ENCODE data around the gene IRF2BPL.

Gene IRF2BPL

DNA sequence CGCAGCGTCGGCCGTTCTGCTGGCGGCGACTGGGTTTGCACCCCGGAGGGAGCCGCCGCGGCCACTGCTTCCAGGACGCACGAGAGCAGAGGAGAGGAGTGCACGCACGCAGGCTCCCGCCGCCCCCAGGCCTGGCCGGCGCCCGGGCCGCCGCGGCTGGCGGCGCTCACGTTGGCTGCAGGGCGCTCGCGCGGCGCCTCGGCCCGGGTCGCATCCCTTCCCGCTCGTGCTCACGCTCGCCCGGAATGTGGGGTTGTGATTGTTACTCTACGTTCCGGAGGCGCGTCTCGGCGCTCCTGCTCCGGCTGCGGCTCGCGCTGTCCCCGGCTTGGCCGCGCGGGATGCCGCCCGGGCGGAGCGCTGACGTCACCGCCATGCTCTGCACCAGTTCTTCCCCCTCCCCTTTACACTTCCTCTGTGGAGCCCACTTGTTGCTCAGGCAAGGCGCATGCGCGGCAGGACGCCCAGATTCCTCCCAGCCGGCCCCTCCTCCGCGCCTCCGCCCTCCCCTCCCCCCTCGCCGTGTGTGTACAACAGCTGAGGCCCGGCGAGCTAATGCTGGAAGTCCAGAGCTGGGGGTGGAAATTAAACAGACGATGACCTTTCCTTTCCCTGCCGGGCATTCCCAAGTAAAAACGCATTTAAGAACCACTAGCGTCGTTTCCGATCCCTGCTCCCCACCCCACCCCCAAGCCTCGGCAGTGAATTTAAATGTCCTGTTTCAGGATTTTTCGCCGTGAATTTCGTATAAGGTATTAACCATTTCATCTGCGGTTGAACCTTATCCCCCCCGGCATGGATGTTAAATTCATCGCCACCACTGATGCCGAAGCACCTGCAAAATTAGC, at the start of gene IRF2BPL:
Gene IRF2BPL, minus strand, starts transcription at position 325 of the 848 bp plus-strand sequence. CDS start 916 bp downstream, outside the sequence.
- peak; percentile 96 for DNase-seq (ENCODE audit: low spot score)

DNA sequence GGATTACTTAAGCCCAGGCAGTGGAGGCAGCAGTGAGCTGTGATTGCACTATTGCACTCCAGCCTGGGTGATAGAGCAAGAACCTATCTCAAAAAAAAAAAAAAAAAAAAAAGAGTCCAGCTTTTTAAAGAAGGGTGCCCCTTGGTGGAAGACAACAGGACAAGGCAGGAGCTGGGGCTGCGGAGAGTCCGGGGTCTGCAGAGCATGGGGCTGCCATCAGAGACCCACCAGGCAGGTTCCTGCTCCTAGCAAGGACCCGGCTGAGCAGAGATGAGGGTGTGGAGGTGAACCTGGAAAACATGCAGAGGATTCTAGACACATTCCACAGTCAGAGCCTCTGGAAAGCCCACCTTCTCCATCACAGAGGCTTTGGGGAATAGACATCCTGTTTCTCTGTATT, 48.5 kb upstream of the IRF2BPL start:
- no peak for DNase-seq (ENCODE audit: low spot score)

GRCh38 chr14:77076113-77076631, 47.7 kb upstream of the IRF2BPL start:
- no peak for DNase-seq (ENCODE audit: low spot score)

GRCh38 chr14:77074969-77075368, 46.5 kb upstream of the IRF2BPL start:
- no peak for DNase-seq (ENCODE audit: low spot score)

GRCh38 chr14:77071938-77072388, 43.5 kb upstream of the IRF2BPL start:
- DNase-seq (ENCODE audit: low spot score), result no peak

DNA sequence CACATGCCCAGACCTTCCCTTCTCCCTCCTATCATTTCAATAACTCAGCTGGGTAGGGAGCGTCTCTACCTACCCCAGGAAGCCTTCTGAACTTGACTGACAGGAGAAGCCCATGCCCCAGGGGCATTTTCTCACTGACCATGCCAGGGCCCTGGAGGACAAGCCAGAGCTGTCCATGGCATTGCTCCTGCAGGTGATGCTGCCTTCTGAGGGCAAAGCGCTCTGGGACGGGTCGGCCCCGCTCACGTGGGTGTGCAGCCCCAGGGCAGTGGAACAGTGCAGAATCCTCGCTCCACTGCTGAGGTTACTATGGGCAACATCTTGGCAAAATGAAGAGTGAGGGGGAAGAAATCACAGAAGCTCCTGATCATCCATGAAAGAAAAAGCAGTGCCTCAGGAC, 41.0 kb upstream of the IRF2BPL start:
- no peak for DNase-seq (ENCODE audit: low spot score)

- DNase-seq (ENCODE audit: low spot score), result no peak
These were observed 40.2 kb upstream of the IRF2BPL start for GRCh38 chr14:77068517-77069200.

GRCh38 chr14:77067632-77068516, 39.4 kb upstream of the IRF2BPL start:
- DNase-seq (ENCODE audit: low spot score), result peak; percentile 60

DNA sequence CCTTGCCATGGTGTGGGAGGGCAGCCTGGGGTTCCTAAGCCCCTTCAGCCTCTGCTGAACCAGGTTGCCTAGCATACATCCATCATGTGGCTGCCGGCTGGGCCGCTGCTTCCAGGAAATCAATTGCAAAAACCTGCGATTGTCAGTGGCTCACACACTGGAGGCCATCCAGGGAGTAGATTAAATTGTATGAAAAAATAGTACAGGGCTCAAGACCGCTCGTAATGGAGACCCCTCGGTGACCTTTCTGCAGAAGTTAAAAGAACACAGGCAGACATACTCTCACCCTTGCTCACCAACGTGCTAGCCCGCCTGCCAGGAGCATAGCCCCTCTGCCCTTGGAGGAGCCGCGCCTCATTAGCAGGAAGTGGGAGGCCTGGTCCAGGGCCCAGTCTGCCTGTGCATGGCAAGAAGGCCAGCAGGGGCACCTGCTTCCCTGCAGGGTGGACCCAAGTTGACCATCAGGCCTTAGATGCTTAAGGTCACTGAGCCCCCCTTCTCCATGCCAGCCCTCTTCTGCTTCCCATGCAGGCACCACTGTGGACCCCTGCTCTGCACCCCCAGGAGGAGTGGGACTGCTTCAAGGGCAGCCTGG, 38.2 kb upstream of the IRF2BPL start:
- no peak for DNase-seq (ENCODE audit: low spot score)

DNA sequence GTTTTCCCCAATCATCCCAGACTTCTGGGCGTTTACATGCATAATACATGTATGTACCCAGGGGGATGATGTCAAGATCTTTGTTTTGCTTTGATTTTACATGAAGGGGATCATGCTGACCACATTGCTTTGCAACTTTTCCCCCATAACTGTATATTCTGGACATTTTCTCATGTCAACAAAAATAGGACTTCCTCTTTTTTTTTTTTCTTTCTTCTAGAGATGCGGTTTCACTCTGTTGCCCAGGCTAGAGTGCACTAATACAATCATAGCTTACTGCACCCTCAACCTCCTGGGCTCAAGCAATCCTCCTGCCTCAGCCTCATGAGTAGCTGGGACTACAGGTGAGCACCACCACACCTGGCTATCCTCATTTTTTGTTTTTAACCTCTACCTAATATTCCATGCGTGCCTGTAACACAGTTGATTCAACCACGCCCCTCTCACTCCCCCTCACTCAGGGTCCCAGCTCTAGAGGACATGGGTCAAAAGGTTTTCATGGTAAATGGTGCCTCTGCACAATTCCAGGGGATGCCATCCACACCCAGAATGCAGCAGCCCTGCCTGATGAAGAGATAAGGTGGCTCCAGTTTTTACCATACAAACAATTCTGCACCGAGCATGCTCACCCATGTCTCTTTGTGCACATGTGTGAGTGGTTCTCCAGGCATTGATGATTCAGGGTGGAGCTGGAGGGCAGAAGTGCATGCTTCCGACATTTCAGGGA, 37.5 kb upstream of the IRF2BPL start:
- peak; percentile 46 for DNase-seq (ENCODE audit: low spot score)

- no peak for DNase-seq (ENCODE audit: low spot score)
These were observed 36.1 kb upstream of the IRF2BPL start for GRCh38 chr14:77064521-77065178.

- DNase-seq (ENCODE audit: low spot score), result no peak
These were observed 35.2 kb upstream of the IRF2BPL start for GRCh38 chr14:77063571-77064171.

DNA sequence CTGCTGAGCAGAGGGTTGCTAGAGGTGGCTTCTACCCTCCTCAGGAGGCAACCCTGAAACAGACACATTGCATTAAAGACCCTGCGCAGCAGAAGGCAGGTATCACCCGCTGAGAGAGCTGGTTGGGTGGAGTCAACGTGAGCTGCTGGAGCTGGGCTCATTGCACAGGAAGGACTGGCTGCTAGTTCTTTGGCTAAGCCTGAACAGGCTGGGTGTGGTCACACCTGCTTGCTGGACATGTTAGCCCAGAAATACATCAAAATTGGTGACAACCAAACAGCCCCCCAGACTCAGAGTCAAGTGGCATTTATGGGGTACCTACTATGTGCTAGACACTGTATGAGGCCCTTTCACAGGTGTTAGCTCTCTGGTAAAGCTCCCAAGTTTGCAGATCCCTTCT, 33.8 kb upstream of the IRF2BPL start:
- no peak for DNase-seq (ENCODE audit: low spot score)

DNA sequence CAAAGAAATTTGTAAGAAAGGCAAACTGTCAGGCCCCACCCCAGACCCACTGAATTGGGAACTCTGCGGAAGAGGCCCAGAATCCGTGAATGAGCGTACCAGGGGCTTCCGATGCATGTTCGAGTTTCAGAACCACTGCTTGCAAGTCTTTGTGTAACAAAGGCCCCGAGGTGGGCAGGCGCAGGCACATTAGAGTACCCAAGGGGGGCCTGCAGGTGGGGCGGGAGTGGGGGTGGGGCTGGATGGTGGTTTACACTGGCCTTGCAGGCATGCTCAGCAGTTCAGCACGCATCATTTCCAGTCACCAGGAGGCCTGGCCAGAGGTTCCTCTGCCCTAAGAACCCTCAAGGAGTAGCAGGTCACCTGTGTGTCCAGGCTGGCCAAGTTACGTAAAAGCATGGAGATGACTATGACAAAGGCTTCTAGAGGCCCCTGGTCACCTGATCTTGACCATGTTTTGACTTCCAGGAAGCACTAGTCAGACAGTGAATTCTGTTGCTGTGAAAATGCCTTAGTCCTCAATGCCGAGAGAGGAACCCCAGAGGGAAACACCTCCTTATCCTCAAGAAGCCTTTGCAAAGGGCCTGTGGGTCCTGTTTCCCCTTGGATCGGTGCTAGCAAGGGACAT, 33.2 kb upstream of the IRF2BPL start:
- no peak for DNase-seq (ENCODE audit: low spot score)

- no peak for DNase-seq (ENCODE audit: low spot score)
These were observed 30.9 kb upstream of the IRF2BPL start for GRCh38 chr14:77059276-77059915.

- no peak for DNase-seq (ENCODE audit: low spot score)
These were observed 30.3 kb upstream of the IRF2BPL start for GRCh38 chr14:77058785-77059184.

DNA sequence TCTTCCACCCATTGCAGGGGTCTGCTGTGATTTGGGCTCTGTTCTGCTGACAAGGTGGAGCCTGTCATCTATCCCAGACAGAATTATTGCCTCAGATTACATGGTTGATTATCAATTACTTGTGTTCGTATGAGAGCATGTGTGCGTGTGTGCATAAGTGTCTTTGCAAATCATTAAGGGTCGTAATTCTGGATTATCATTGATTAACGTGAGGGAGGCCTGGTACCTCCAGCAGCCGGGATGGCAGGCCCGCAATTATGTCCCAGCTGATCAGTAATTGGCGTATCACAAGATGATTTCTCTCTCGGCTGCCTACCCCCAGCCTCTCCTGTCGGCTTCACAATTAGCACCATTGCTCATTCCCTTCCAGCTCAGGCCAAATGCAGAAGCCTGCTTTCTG, 29.6 kb upstream of the IRF2BPL start:
- DNase-seq (ENCODE audit: low spot score), result no peak

DNA sequence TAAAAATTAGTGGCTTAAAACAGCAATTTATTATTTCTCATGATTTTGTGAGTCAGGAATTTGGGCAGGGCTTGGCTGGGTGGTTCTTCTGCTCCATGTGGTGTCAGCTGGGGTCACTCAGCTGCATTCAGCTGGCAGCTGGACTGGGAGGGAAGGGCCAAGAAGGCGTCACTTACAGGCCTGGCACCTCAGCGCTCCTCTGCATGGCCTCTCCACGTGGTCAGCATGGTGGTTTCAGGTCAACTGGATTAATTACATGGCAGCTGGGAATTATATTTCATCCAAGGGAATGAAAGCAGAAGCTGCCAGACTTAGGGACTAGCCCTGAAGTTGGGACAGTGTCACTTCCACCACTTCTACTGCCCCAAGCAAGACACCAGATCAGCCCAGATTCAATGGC, 27.5 kb upstream of the IRF2BPL start:
- DNase-seq (ENCODE audit: low spot score), result no peak

DNA sequence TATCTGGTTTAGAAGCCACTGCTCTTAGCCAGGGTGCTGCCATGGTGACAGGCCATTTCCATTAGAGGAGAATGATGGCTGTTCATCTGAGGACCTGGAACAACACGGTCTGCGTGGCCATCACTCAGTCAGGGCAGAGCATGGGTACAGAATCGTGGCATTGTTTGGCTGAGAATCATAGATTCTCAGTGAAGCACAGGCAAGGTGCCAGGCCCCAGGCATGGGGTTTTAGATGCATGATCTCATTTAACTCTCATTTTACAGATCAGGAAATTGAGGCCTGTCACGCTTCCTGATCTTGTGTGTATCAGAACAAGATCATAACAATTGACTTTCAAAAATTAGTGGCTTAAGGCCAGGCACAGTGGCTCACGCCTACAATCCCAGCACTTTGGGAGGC, 26.8 kb upstream of the IRF2BPL start:
- no peak for DNase-seq (ENCODE audit: low spot score)

Data from NAMALWA (cell line).